Suprapubic skin (tissue), 4 donors: ENCODE measurements around the gene ASPA.

ENCODE experiments used
- EP300 ChIP-seq: sonication (generic); formaldehyde crosslinking; IDR thresholded peaks from one replicate; pipeline ENCODE4 v1.6.1; 2017; ENCODE audit warnings: antibody characterized with exemption
- POLR2A ChIP-seq, 2 donors: fragments of 450-650 bp; IDR thresholded peaks; one replicate each; pipeline ENCODE4 v1.6.1; 2017; ENCODE audit warnings: antibody characterized with exemption in 2 of 2, mild to moderate bottlenecking in 2 of 2, moderate library complexity in 2 of 2
- POLR2AphosphoS5 ChIP-seq, 3 donors: sonication (generic); formaldehyde crosslinking; IDR thresholded peaks; one replicate each; pipeline ENCODE4 v1.6.1; 2017; ENCODE audit warnings: antibody characterized with exemption in 3 of 3
- TF ChIP-seq, protein P1 (sequence below), 2 donors: fragments of 200-600 bp in 1 of 2; fragments of 450-650 bp in 1 of 2; sonication (generic) in 1 of 2; IDR thresholded peaks; one replicate each; pipeline ENCODE4 v1.5.1; 2016 to 2019; ENCODE audit warnings: antibody characterized with exemption in 2 of 2, mild to moderate bottlenecking in 1 of 2, moderate library complexity in 1 of 2

DNA sequence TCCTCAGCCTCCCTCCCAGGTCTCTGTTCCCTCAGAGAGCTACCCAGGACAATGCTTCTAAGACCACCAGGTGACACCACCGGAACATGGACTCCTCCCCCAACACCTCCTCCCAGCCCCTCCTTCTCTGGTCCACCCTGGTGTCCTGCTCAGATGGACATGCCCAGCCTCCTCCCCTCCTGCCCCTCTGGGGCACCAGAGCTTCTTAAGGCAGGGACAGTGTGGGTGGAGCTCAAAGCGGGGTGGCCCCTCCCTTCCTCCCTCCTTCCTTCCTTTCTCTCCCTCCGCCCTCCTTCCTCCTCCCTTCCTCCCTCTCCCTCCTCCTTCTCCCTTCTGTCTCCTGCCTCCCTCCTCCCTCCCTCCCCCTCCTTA is 59.1 kb downstream of the ASPA start:
- TF ChIP-seq POLR2A (IDR thresholded peaks at IDR 0.05): no peak
- no peak for TF ChIP-seq EP300
- TF ChIP-seq, protein P1, sequence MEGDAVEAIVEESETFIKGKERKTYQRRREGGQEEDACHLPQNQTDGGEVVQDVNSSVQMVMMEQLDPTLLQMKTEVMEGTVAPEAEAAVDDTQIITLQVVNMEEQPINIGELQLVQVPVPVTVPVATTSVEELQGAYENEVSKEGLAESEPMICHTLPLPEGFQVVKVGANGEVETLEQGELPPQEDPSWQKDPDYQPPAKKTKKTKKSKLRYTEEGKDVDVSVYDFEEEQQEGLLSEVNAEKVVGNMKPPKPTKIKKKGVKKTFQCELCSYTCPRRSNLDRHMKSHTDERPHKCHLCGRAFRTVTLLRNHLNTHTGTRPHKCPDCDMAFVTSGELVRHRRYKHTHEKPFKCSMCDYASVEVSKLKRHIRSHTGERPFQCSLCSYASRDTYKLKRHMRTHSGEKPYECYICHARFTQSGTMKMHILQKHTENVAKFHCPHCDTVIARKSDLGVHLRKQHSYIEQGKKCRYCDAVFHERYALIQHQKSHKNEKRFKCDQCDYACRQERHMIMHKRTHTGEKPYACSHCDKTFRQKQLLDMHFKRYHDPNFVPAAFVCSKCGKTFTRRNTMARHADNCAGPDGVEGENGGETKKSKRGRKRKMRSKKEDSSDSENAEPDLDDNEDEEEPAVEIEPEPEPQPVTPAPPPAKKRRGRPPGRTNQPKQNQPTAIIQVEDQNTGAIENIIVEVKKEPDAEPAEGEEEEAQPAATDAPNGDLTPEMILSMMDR (IDR thresholded peaks at IDR 0.05): no peak
- no peak for TF ChIP-seq POLR2AphosphoS5 (IDR thresholded peaks at IDR 0.05)
